ENCODE measurements around the gene RNF144B.

RNF144B gene

GRCh38 chr6:18347866-18348265 is 39.3 kb upstream of the RNF144B start:
- H3K27me3 ChIP-seq (ENCODE audit: insufficient read depth, poor library complexity, severe bottlenecking) = no peaks in the 10 kb centered on the region
- no peak overlapping the region for H3K4me3 ChIP-seq (replicated peaks; ENCODE audit: insufficient read depth, low read length)
- TF ChIP-seq CTCF (IDR thresholded peaks at IDR 0.05; ENCODE audit: insufficient read depth, low read length) (no peak), SPI1 (IDR thresholded peaks at IDR 0.05; ENCODE audit: borderline replicate concordance, low read depth) (no peak), REST (IDR thresholded peaks at IDR 0.05; ENCODE audit: insufficient replicate concordance, low read depth) (no peak), GABPA (IDR thresholded peaks at IDR 0.05; ENCODE audit: low read depth) (no peak), POLR2AphosphoS5 (IDR thresholded peaks at IDR 0.05; ENCODE audit: low read depth) (no peak)
- H3K27ac ChIP-seq (replicated peaks) = no peak overlapping the region
- DNase-seq (ENCODE audit: low read depth in 1 of 2, low spot score in 1 of 2) = no peak

- no peak overlapping the region for H3K27ac ChIP-seq (replicated peaks)
- DNase-seq (ENCODE audit: low read depth in 1 of 2, low spot score in 1 of 2) = no peak
- no peaks in the 10 kb centered on the region for H3K27me3 ChIP-seq (ENCODE audit: insufficient read depth, poor library complexity, severe bottlenecking)
- H3K4me3 ChIP-seq (replicated peaks; ENCODE audit: insufficient read depth, low read length) = no peak overlapping the region
- no peak for TF ChIP-seq GABPA (IDR thresholded peaks at IDR 0.05; ENCODE audit: low read depth)
Observed at GRCh38 chr6:18349386-18349785, 37.8 kb upstream of the RNF144B start.

- Histone ChIP-seq H3K4me3 (replicated peaks; ENCODE audit: insufficient read depth, low read length) (no peak overlapping the region), H3K27ac (replicated peaks) (no peak overlapping the region)
- no peak for TF ChIP-seq REST (IDR thresholded peaks at IDR 0.05; ENCODE audit: insufficient replicate concordance, low read depth)
- TF ChIP-seq POLR2AphosphoS5 (IDR thresholded peaks at IDR 0.05; ENCODE audit: low read depth) = no peak
- no peak for TF ChIP-seq CTCF (IDR thresholded peaks at IDR 0.05; ENCODE audit: insufficient read depth, low read length)
- TF ChIP-seq GABPA (IDR thresholded peaks at IDR 0.05; ENCODE audit: low read depth) = no peak
- no peak for TF ChIP-seq SPI1 (IDR thresholded peaks at IDR 0.05; ENCODE audit: borderline replicate concordance, low read depth)
Observed at GRCh38 chr6:18350271-18350670, 36.9 kb upstream of the RNF144B start.

GRCh38 chr6:18350712-18351111 is 36.4 kb upstream of the RNF144B start:
- H3K4me3 ChIP-seq (replicated peaks; ENCODE audit: insufficient read depth, low read length) = no peak overlapping the region
- H3K27me3 ChIP-seq (ENCODE audit: insufficient read depth, poor library complexity, severe bottlenecking) = no peaks in the 10 kb centered on the region
- peak in 1 of 2 experiments; percentile 42 for DNase-seq (ENCODE audit: low read depth in 1 of 2, low spot score in 1 of 2)
- no peak for TF ChIP-seq SPI1 (IDR thresholded peaks at IDR 0.05; ENCODE audit: borderline replicate concordance, low read depth)
- no peak for TF ChIP-seq POLR2AphosphoS5 (IDR thresholded peaks at IDR 0.05; ENCODE audit: low read depth)
- TF ChIP-seq GABPA (IDR thresholded peaks at IDR 0.05; ENCODE audit: low read depth) = no peak
- TF ChIP-seq REST (IDR thresholded peaks at IDR 0.05; ENCODE audit: insufficient replicate concordance, low read depth) = no peak
- no peak overlapping the region for H3K27ac ChIP-seq (replicated peaks)

More at GRCh38 chr6:18350271-18350670, 36.9 kb upstream of the RNF144B start:
- no peaks in the 10 kb centered on the region for H3K27me3 ChIP-seq (ENCODE audit: insufficient read depth, poor library complexity, severe bottlenecking)
- no peak for DNase-seq (ENCODE audit: low read depth in 1 of 2, low spot score in 1 of 2)

Measured in HL-60 (cell line).